ENCODE data around the gene KDM5B. TPM values are rescaled to one million over a fixed set of nuclear protein-coding genes. Genes with fewer than 3 reads are reported as not detected.

Gene KDM5B
- total and polyA plus RNA-seq, 9 of the 15 experiments (the other 6 are each of a cell fraction or from before 2014, with no cell fraction given) = 15.4 to 90.6 (median 57.1) TPM

DNA sequence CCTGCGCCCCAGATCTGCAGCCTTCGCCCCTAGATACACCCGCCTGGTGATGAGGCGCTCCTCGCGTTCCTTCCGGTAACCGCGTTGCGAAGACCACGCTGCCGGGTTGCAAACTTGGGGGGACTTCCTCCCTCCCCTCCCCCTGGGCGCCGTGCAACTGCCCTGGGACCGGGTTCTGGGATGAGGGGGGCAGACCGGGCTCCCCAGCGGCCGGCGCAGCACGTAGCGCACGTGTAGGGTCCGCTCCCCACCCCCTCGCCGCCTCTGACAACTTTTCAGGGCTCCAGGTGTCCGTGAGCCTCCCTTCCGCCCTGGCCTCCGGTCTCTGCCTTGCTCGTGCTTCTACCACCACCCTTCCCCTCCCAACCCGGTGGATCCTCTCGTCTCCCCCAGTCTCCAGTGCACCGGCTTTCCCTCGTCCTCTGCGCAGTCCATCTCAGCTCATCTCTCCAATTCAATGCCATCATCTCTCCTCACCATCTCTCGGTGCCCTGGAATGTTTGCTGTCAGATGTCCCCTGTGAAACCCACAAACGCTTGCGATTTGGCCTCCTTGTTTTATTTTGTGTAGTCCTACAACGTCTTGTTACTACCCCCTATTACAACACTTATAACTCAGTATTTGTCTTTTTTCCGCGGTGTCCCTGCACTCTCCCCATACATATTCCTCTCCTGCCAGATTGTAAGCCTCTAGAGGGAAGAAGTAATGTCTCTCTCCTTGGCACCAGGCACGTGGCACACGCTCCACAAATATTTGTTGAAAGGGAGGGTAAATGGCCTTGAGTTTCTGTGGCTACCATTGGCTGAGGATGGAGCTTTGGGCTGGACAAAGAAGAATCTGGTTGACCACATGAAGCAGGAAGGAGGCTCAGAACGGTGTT is 3.3 kb upstream of the KDM5B start (continued):
- TF ChIP-seq, protein P1, sequence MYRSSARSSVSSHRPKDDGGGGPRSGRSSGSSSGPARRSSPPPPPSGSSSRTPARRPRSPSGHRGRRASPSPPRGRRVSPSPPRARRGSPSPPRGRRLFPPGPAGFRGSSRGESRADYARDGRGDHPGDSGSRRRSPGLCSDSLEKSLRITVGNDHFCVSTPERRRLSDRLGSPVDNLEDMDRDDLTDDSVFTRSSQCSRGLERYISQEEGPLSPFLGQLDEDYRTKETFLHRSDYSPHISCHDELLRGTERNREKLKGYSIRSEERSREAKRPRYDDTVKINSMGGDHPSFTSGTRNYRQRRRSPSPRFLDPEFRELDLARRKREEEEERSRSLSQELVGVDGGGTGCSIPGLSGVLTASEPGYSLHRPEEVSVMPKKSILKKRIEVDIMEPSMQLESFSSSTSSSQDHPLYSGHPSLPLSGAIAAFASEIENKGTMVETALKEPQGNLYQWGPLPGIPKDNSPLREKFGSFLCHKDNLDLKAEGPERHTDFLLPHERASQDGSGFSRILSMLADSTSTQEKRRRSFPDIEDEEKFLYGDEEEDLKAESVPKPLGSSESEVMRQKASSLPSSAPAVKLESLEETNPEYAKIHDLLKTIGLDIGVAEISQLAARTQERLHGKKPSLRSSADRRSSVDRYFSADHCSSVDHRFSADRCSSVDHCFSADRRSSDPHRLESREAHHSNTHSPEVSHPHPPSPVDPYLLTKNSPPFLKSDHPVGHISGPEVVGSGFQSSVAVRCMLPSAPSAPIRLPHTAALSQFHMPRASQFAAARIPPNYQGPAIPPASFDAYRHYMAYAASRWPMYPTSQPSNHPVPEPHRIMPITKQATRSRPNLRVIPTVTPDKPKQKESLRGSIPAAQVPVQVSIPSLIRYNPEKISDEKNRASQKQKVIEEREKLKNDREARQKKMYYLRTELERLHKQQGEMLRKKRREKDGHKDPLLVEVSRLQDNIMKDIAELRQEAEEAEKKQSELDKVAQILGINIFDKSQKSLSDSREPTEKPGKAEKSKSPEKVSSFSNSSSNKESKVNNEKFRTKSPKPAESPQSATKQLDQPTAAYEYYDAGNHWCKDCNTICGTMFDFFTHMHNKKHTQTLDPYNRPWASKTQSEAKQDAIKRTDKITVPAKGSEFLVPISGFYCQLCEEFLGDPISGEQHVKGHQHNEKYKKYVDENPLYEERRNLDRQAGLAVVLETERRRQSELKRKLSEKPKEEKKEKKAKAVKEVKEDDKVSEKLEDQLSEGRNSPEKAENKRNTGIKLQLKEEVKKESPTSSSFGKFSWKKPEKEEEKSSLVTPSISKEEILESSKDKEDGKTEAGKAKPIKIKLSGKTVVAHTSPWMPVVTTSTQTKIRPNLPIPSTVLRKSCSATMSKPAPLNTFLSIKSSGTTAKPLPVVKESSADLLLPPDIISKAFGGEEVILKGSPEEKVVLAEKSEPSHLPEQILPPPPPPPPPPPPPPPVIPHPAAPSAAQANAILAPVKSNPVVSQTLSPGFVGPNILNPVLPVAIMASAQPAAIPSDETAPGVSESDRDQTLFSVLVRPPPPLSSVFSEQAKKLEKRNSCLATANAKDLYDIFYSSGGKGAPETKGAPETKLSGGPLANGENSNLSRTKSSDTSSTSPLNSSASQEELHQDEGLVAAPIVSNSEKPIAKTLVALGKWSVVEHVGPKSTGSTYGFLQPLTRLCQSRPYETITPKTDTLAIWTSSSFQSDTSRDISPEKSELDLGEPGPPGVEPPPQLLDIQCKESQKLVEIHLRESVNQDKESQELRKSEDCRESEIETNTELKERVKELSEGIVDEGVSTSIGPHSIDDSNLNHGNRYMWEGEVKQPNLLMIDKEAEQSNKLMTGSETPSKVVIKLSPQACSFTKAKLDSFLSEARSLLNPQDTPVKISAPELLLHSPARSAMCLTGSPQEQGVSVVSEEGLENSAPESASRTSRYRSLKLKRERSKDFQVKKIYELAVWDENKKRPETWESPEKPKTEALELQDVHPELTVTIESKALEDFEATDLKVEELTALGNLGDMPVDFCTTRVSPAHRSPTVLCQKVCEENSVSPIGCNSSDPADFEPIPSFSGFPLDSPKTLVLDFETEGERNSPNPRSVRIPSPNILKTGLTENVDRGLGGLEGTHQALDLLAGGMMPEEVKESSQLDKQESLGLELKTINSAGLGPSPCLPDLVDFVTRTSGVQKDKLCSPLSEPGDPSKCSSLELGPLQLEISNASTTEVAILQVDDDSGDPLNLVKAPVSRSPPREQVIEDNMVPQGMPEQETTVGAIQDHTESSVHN (IDR thresholded peaks at IDR 0.05; ENCODE audit: borderline replicate concordance in 1 of 2, low read depth in 1 of 2) = no peak
- no peak for TF ChIP-seq MTA3 (IDR thresholded peaks at IDR 0.05; ENCODE audit: borderline replicate concordance)
- no peak for TF ChIP-seq PRPF4 (IDR thresholded peaks at IDR 0.05; ENCODE audit: insufficient read depth, low read depth, low read length, poor library complexity, severe bottlenecking)
- TF ChIP-seq, protein P2, sequence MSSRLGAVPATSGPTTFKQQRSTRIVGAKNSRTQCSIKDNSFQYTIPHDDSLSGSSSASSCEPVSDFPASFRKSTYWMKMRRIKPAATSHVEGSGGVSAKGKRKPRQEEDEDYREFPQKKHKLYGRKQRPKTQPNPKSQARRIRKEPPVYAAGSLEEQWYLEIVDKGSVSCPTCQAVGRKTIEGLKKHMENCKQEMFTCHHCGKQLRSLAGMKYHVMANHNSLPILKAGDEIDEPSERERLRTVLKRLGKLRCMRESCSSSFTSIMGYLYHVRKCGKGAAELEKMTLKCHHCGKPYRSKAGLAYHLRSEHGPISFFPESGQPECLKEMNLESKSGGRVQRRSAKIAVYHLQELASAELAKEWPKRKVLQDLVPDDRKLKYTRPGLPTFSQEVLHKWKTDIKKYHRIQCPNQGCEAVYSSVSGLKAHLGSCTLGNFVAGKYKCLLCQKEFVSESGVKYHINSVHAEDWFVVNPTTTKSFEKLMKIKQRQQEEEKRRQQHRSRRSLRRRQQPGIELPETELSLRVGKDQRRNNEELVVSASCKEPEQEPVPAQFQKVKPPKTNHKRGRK (tag; IDR thresholded peaks at IDR 0.05) = no peak
- TF ChIP-seq DIDO1 (tag; IDR thresholded peaks at IDR 0.05; ENCODE audit: low read depth) = no peak
- TF ChIP-seq, protein P3, sequence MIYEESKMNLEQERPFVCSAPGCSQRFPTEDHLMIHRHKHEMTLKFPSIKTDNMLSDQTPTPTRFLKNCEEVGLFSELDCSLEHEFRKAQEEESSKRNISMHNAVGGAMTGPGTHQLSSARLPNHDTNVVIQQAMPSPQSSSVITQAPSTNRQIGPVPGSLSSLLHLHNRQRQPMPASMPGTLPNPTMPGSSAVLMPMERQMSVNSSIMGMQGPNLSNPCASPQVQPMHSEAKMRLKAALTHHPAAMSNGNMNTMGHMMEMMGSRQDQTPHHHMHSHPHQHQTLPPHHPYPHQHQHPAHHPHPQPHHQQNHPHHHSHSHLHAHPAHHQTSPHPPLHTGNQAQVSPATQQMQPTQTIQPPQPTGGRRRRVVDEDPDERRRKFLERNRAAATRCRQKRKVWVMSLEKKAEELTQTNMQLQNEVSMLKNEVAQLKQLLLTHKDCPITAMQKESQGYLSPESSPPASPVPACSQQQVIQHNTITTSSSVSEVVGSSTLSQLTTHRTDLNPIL (CRISPR knock-in tag; IDR thresholded peaks at IDR 0.05) = no peak
- TF ChIP-seq POLR2AphosphoS2 (IDR thresholded peaks at IDR 0.05; ENCODE audit: low read length) = no peak
- TF ChIP-seq, protein P4, sequence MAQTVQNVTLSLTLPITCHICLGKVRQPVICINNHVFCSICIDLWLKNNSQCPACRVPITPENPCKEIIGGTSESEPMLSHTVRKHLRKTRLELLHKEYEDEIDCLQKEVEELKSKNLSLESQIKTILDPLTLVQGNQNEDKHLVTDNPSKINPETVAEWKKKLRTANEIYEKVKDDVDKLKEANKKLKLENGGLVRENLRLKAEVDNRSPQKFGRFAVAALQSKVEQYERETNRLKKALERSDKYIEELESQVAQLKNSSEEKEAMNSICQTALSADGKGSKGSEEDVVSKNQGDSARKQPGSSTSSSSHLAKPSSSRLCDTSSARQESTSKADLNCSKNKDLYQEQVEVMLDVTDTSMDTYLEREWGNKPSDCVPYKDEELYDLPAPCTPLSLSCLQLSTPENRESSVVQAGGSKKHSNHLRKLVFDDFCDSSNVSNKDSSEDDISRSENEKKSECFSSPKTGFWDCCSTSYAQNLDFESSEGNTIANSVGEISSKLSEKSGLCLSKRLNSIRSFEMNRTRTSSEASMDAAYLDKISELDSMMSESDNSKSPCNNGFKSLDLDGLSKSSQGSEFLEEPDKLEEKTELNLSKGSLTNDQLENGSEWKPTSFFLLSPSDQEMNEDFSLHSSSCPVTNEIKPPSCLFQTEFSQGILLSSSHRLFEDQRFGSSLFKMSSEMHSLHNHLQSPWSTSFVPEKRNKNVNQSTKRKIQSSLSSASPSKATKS (CRISPR knock-in tag; IDR thresholded peaks at IDR 0.05) = no peak
- TF ChIP-seq STAT5A (IDR thresholded peaks at IDR 0.05; ENCODE audit: borderline replicate concordance, low read length) = no peak
- TF ChIP-seq ZNF165 (CRISPR knock-in tag; IDR thresholded peaks at IDR 0.05; ENCODE audit: borderline replicate concordance) = no peak
- no peak for TF ChIP-seq ZC3H4 (CRISPR knock-in tag; IDR thresholded peaks at IDR 0.05; ENCODE audit: borderline replicate concordance)
- no peak for TF ChIP-seq KLF1 (tag; IDR thresholded peaks at IDR 0.05)
- no peak for TF ChIP-seq BCOR (IDR thresholded peaks at IDR 0.05)

All from K562 (cell line).